ENCODE results near the gene HSFX3.
"Not testable (repeated sequence)": the region's sequence is repeated elsewhere in the genome, so short reads cannot be mapped to it uniquely, and the experiment has no call there.

DNA sequence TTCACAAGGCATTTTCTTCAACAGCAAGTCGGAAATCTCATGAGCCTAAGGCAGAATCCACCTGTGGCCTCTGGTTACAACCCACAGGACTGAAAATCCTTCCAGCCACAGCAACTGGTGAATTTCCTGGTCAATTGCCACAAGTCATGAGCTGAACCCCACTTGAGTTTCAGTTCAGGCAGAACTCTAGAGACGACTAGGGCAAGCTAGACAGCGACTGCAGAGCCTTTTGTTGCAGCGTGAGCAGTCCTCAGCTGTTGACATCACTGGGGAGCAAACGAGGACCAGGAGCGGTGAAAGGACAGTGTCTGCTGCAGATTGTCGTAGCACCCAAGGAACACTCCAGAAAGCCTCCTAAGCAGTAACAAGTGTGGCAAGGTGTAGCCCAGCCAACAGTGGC is 46.2 kb upstream of the HSFX3 start:
- TF ChIP-seq CTCF, POLR2A (IDR thresholded peaks at IDR 0.05): not testable (repeated sequence)

All from esophagus squamous epithelium (tissue), 4 donors.